Activated CD4-positive, alpha-beta T cell treated with anti-CD3 and anti-CD28 coated beads for 36 hours (primary cell): ENCODE data around the gene EEFSEC. TPM values are rescaled to one million over a fixed set of nuclear protein-coding genes. Genes with fewer than 3 reads are reported as not detected.

Source experiments
- ATAC-seq: fragments of 200-7000 bp; cut with Tn5 transposase; one replicate; pipeline ENCODE4 v1.10.0; 2021; ENCODE audit warnings: mild to moderate bottlenecking, moderate library complexity
- CTCF ChIA-PET: fragments of 350-600 bp; sonication (Branson Sonifier 250); formaldehyde crosslinking; loops from one replicate; lab custom pipeline; 2021; ENCODE audit warnings: antibody characterized with exemption; lab: Charles Lee
- POLR2A ChIA-PET: fragments of 350-600 bp; sonication (Branson Sonifier 250); formaldehyde crosslinking; loops from one replicate; lab custom pipeline; 2021; ENCODE audit warnings: antibody characterized with exemption, inconsistent platforms; lab: Charles Lee
- DNase-seq: peaks from one replicate; pipeline ENCODE4 v3.0.0-alpha.2; 2020
- H3K27ac Mint-ChIP-seq: one replicate; pipeline ENCODE4 v1.8.0; 2021; ENCODE audit warnings: mixed read lengths
- H3K27me3 Mint-ChIP-seq: one replicate; pipeline ENCODE4 v1.8.0; 2021; ENCODE audit warnings: mixed read lengths
- H3K36me3 Mint-ChIP-seq: one replicate; pipeline ENCODE4 v1.8.0; 2021; ENCODE audit warnings: low read depth, mixed read lengths
- H3K4me1 Mint-ChIP-seq: one replicate; pipeline ENCODE4 v1.8.0; 2021; ENCODE audit warnings: mixed read lengths
- H3K4me3 Mint-ChIP-seq: one replicate; pipeline ENCODE4 v1.8.0; 2021; ENCODE audit warnings: mild to moderate bottlenecking, moderate library complexity, mixed read lengths
- H3K9me3 Mint-ChIP-seq: one replicate; pipeline ENCODE4 v1.8.0; 2021; ENCODE audit warnings: low read depth, mixed read lengths
- intact Hi-C, 2 experiments: fragments of 100-400 bp; cut with DNase I in 1 of 2; cut with micrococcal nuclease in 1 of 2; formaldehyde crosslinking; loops; one replicate each; pipeline versions ENCODE4 v1.14.2 to v1.15.1; 2022 to 2024; cut with DNase I, micrococcal nuclease
- total RNA-seq, 2 experiments: library from RNA; stranded (reverse); gene quantifications; one replicate each; pipeline ENCODE4 v1.2.3, GENCODE V29; 2021

EEFSEC gene
- total RNA-seq, 2 experiments from 2014 or later = 19.6 to 20.7 TPM

DNA sequence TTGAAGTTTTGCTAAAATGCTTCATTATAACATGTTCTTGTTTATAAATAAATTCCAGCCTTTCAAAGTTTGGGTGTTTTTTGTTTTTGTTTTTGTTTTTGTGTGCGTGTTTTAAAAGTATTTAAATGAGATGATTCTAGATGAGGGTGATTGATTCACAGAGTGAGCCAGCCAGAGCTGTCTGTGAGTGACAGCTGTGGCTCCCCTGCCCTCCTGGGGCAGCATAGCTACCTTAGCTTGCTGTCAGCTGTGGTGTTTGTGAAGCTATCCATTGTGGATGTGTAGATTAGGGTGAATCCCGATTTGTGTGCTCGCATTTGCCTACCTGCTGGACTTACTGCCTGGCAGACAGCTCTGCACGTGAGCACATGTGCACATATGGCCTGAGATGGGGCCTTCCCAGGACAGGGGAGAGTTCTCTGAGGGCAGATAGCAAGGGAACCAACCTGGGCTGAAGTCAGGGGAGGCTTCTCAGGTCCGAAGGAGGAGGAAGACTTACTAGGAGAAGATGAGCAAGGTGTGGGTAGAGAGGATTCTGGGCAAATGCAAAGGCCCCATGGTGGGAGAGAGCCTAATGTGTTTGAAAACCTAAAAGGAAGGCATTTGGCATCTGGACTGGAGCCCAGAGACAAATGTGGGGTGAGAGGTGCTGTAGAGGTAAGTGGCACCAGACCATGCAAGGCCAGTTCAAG, 124.2 kb downstream of the EEFSEC start:
- no peak overlapping the region for H3K4me3 Mint-ChIP-seq
- H3K27me3 Mint-ChIP-seq = no peaks in the 10 kb centered on the region
- no peaks in the 10 kb centered on the region for H3K36me3 Mint-ChIP-seq
- intact Hi-C loops = no loop called here
- CTCF ChIA-PET = interaction anchor here (0.6 kb wide), 1 partner anchor 214 kb away, joined by 3 read pairs; no protein-coding TSS in a partner anchor
- H3K27ac Mint-ChIP-seq = no peak overlapping the region
- ATAC-seq (no peak), DNase-seq (no peak)
- POLR2A ChIA-PET = no interaction called here
- peaks cover 4% of the 10 kb centered on the region for H3K4me1 Mint-ChIP-seq
- H3K9me3 Mint-ChIP-seq = no peaks in the 10 kb centered on the region

DNA sequence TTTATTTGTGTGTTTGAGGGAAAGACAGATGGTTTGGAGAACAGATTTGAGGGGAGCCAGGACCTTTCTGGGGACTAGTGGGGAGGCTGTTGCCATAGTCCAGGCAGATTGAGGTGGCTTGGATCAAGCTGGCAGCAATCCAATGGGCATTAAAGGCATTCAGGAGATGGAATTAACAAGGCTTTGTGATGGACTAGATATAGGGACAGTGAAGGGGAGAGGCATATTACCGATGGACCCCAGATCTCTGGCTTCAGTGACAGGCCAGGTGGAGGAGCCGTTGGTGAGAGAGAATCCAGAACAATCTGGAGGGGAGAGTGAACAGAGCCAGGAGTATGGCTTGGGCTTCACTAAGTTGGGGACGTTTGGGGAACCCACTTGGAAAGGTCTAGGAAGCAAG, 124.8 kb downstream of the EEFSEC start:
- H3K27me3 Mint-ChIP-seq = no peaks in the 10 kb centered on the region
- H3K27ac Mint-ChIP-seq = no peak overlapping the region
- peaks cover 4% of the 10 kb centered on the region for H3K4me1 Mint-ChIP-seq
- DNase-seq (no peak), ATAC-seq (no peak)
- H3K9me3 Mint-ChIP-seq = no peaks in the 10 kb centered on the region
- ChIA-PET CTCF (interaction anchor here (0.6 to 0.7 kb wide), 2 partner anchors 215 to 1534 kb away, joined by 3 read pairs; no protein-coding TSS in a partner anchor), POLR2A (no interaction called here)
- no peak overlapping the region for H3K4me3 Mint-ChIP-seq
- no peaks in the 10 kb centered on the region for H3K36me3 Mint-ChIP-seq
- intact Hi-C loops = no loop called here

DNA sequence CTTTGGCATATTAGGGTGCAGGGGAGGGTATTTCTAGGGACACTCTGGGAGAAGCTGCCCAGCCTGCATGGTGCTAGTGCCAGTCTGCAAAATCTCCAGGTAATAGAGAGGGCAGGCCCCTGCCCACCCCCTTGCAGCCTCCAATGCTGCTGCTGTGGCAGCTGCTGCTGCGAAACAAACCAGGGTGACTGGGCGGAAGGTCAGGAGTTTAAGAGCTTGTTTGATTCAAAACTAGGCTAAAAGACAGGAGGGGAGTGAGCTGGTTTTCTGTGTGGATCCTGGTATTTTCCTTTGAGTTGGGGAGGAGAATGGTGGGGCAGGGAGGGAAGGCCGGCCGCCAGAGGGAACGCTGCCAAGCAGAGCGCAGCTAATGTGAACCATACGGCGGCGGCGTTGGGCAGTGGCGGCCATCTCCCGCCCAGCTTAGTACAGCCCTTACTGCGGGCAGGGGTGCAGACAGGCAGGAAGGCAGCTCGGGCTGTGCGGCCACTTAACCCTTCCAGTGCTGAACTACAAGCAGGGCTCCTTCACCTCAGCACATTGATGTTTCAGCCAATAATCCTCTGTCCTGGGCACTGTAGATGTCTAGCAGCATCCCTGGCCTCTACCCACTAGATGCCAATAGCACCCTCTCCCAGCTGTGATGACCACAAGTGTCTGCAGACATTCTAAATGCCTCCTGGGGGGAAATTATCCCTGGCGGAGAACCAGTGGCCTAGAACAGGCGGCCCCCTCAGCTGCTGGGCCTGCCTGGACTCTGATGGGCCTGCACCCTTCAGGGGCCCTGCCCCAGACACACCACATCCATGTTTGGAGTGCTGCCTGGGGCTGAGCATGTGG, 125.7 kb downstream of the EEFSEC start:
- intact Hi-C loops = no loop called here
- H3K9me3 Mint-ChIP-seq = no peaks in the 10 kb centered on the region
- no peak overlapping the region for H3K27ac Mint-ChIP-seq
- no peaks in the 10 kb centered on the region for H3K27me3 Mint-ChIP-seq
- H3K4me3 Mint-ChIP-seq = no peak overlapping the region
- ChIA-PET CTCF (no interaction called here), POLR2A (interaction anchor here (0.6 kb wide), 1 partner anchor 620 kb away, joined by 4 read pairs; no protein-coding TSS in a partner anchor)
- ATAC-seq = no peak
- H3K4me1 Mint-ChIP-seq = peaks cover 4% of the 10 kb centered on the region
- no peak for DNase-seq
- H3K36me3 Mint-ChIP-seq = peaks cover 2% of the 10 kb centered on the region

DNA sequence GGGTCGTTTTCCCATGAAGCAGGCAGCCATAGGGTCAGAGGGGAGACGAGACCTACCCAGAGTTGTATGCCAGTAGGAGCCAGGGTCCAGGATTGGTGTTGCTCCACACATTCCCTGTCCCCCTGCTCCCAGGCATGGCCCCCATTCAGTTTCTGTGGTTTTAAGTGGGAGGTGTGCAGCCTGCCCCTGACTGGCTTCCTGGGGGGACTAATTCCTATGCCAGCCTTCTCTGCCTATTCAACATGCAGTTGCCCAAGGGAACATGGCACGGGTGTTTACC, 126.3 kb downstream of the EEFSEC start:
- ATAC-seq (no peak), DNase-seq (no peak)
- ChIA-PET POLR2A (no interaction called here), CTCF (no interaction called here)
- Mint-ChIP-seq H3K9me3 (no peaks in the 10 kb centered on the region), H3K4me3 (no peak overlapping the region), H3K4me1 (peaks cover 4% of the 10 kb centered on the region), H3K27ac (no peak overlapping the region), H3K27me3 (no peaks in the 10 kb centered on the region), H3K36me3 (peaks cover 4% of the 10 kb centered on the region)
- intact Hi-C loops = no loop called here

DNA sequence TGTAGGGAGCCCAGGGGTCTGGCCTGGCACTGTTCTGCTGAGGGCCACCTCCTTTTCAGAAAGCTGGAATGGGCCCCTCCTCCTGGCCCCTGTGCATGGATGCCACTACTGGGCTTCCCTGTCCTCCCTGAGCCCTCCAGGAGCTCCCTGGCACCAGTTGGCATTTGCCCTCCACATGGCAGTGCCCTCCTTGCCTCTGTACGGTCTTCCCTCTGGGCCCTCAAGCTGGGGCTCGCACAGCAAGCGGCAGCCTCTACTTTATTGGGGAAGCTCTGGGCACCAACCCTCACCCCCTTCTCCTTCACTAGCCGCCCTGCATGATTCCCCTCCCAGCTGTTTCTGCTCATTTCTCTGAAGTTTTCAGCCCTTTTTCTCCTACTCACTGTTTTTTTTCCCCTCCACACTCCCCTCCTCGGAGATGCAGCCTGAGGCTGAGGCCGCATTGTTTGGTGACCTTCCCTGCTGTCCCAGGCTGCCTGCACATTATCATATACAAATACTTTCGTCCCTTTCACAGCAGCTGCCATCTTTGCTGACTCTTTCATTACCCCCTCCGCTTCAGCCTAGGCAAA, 127.3 kb downstream of the EEFSEC start:
- DNase-seq (no peak), ATAC-seq (no peak)
- H3K9me3 Mint-ChIP-seq = no peaks in the 10 kb centered on the region
- no peak overlapping the region for H3K27ac Mint-ChIP-seq
- ChIA-PET POLR2A (no interaction called here), CTCF (no interaction called here)
- peaks cover 6% of the 10 kb centered on the region for H3K36me3 Mint-ChIP-seq
- H3K4me3 Mint-ChIP-seq = no peak overlapping the region
- peaks cover 4% of the 10 kb centered on the region for H3K4me1 Mint-ChIP-seq
- intact Hi-C loops = no loop called here
- H3K27me3 Mint-ChIP-seq = no peaks in the 10 kb centered on the region

DNA sequence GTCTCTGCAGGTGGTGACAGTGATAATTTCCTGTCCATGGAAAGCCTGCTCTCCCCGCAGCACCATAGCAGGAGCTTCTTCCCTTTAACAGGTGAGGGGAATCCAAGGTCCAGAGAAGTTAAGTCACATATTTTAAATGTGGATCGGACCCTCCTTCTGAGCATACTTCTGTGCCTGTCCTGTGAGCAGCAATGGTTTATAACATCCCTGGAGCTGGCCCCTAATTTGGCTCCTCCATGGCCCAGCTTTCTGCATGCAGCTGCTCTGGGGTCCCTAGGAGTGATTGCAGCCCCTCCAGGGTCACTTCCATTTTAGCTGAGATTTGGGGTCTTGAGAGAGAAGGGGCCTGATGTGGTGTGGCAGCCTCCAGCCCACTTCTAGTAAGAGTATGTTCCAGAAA, 127.8 kb downstream of the EEFSEC start:
- no peaks in the 10 kb centered on the region for H3K27me3 Mint-ChIP-seq
- H3K27ac Mint-ChIP-seq = no peak overlapping the region
- DNase-seq (no peak), ATAC-seq (no peak)
- peaks cover 4% of the 10 kb centered on the region for H3K4me1 Mint-ChIP-seq
- ChIA-PET CTCF (no interaction called here), POLR2A (no interaction called here)
- no peak overlapping the region for H3K4me3 Mint-ChIP-seq
- H3K9me3 Mint-ChIP-seq = no peaks in the 10 kb centered on the region
- peaks cover 6% of the 10 kb centered on the region for H3K36me3 Mint-ChIP-seq
- intact Hi-C loops = no loop called here

DNA sequence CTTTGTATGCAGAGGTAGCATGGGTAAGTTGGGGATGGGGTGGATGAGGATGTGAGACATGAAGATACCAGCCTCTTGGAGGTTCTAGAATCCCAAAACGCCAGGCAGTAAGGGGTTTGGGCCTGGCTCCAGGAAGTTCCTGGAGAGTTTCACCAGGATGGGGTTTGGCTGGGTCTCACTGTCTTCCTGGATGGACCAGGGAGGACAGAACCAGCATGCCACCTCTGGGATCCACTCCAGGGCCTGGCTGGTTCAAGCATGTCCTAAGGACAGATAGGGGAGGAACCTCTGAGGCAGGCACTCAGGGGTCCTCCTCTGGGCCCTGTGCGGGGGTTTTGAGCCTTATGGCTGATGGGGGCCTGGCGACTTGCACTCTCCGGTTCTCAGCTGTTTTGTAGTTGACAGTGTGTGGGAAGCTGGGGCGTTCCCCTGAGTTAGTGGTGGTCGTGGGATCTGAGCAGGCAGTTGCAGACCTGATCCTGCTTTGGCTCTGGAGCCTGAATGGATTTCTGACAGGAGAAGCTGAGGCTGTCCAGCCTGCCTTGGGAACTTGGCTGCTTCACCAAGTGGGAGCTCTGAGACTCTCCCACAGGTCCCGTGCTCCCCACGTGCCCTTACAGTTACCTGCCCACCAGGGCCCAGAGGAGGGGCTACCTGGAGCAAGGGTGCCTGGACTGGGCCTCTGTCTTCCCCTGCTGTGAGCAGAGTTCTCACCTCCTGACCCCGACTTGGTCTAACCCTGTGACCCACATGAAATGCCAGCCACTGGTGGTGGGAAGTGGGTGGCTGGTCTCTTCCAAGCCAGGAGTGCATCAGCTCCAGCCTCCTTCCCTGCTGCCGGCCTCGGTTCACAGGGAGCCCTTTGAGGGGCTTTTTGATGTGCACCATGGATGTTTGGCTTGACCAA, 128.4 kb downstream of the EEFSEC start:
- H3K36me3 Mint-ChIP-seq = peaks cover 6% of the 10 kb centered on the region
- POLR2A ChIA-PET = no interaction called here

DNA sequence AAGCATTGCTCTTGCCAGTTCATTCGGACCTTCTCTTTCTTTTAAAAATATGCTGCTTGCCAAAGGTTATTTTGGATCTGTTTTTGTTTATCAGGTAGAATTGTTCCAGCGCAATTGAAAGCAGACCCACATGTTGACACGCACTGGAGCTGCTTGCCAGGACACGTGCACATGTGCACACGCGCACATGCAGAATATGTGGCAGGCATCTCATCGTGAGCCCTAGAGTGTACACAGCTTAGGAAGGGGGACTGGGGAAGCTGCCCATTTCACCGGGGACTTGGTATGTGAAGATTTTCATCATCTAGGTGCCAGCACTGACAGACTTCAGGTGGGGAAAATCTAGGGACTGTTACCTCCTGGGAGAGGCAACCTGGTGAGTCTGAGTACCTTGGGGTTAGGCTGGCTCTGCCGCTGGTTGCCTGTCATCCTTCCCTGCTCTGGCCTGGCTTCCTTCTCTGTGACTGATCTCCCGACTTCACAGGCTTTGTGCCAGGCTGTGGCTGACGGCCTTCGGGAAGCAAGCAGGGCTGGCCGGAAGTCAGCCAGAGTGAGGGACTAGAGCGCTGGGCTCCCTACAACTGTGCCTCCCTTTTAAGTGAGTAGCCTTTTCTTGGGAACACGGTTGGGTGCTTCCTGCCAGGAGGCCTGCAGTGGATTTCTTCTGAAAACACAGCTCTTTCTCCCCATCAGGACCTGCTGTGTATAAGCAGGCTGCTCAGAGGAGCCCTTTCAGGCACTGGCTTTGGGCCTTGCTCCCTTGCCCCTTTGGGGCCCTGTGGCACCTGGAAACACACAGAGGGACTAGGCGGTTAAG, 129.3 kb downstream of the EEFSEC start:
- Mint-ChIP-seq H3K9me3 (no peaks in the 10 kb centered on the region), H3K4me1 (peaks cover 2% of the 10 kb centered on the region), H3K36me3 (peaks cover 11% of the 10 kb centered on the region), H3K27me3 (no peaks in the 10 kb centered on the region), H3K4me3 (no peak overlapping the region), H3K27ac (no peak overlapping the region)
- CTCF ChIA-PET = interaction anchor here (0.6 kb wide), 1 partner anchor 53 kb away, joined by 3 read pairs; no protein-coding TSS in a partner anchor
- intact Hi-C loops = no loop called here
- no peak for ATAC-seq
- DNase-seq = no peak
- POLR2A ChIA-PET = no interaction called here

More for the DNA sequence above, 128.4 kb downstream of the EEFSEC start:
- ATAC-seq (no peak), DNase-seq (no peak)
- Mint-ChIP-seq H3K9me3 (no peaks in the 10 kb centered on the region), H3K27me3 (no peaks in the 10 kb centered on the region), H3K4me1 (peaks cover 2% of the 10 kb centered on the region), H3K4me3 (no peak overlapping the region), H3K27ac (no peak overlapping the region)
- intact Hi-C loops = no loop called here
- CTCF ChIA-PET = no interaction called here

DNA sequence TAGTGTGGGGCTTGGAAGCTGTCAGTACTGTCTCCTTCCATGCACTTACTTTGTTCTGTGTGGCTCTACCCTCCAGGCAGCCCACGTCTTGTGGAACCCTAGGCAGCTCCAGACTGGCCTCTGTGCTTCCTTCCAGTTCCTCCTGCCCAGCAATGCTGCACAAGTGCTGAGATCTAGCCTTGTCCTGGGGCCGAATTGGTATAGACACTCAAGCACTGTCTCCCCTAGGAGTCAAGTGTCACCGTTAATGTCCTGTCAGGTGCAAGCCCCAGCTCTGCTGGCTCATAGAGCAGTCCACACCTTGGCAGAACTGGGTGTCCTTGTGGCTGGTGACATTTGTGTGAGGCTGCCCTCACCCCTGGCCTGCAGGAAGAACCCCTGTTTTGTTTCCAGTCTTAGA, 130.1 kb downstream of the EEFSEC start:
- intact Hi-C loops = no loop called here
- POLR2A ChIA-PET = no interaction called here
- DNase-seq (no peak), ATAC-seq (no peak)
- Mint-ChIP-seq H3K27me3 (no peaks in the 10 kb centered on the region), H3K4me3 (no peak overlapping the region), H3K4me1 (no peaks in the 10 kb centered on the region), H3K9me3 (no peaks in the 10 kb centered on the region), H3K27ac (no peak overlapping the region), H3K36me3 (peaks cover 17% of the 10 kb centered on the region)
- CTCF ChIA-PET = interaction anchor here (0.6 kb wide), 1 partner anchor 52 kb away, joined by 3 read pairs; no protein-coding TSS in a partner anchor

DNA sequence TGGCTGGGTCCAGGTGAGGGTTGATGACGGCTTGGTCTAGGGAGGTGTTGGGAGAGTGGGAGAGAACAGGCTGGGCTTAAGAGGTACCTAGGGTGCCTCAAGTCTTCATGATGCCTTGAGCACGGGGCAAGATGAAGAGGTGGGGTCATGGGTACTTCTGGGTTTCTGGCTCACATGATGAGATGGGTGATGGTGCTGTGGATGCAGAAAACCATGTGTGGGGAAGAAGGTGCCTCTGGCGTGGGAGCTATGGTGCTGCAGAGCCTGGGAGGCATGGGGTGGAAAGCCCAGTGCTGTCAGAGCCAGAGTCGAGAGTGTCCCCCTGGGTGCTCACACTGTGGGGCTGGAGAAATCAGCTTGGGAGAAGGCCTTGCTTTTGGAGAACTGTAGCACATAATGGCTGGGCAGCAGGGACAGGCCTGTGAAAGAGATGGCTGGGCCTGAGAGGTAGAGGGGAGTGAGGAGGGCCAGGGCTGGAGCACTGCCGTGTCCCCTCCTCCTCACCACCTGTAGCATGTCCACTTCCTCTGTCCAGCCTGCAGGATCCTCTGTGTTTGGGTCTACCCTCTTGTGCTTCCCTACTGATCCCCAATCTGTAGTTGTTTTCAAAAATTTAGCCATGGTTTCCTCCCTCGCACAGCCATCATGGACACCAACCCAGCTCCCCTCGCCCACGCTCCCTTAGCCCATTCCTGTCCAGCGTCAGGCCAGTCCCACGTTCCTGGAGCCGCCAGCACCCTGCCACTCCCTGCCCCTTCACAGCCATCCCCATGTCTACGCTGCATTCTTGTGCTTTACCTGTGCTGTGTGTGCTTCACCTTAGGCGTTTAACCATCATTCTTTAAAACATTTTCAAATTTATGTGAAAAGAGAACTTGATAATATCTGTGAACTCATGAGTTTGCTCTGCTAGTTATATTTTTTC, 132.0 kb downstream of the EEFSEC start:
- Mint-ChIP-seq H3K4me3 (no peak overlapping the region), H3K36me3 (peaks cover 32% of the 10 kb centered on the region), H3K9me3 (peaks cover 6% of the 10 kb centered on the region), H3K27me3 (no peaks in the 10 kb centered on the region), H3K4me1 (no peaks in the 10 kb centered on the region), H3K27ac (no peak overlapping the region)
- ATAC-seq = no peak
- POLR2A ChIA-PET = no interaction called here
- DNase-seq = no peak
- CTCF ChIA-PET = interaction anchor here (1.0 to 1.1 kb wide), 2 partner anchors 10 to 12 kb away, joined by 3 read pairs; no protein-coding TSS in a partner anchor
- intact Hi-C loops = no loop called here
